ENCODE results near the gene MMP3. TPM values are rescaled to one million over a fixed set of nuclear protein-coding genes. Genes with fewer than 3 reads are reported as not detected.

MMP3 gene
- total RNA-seq, 1 donor from 2014 or later: not detected

DNA sequence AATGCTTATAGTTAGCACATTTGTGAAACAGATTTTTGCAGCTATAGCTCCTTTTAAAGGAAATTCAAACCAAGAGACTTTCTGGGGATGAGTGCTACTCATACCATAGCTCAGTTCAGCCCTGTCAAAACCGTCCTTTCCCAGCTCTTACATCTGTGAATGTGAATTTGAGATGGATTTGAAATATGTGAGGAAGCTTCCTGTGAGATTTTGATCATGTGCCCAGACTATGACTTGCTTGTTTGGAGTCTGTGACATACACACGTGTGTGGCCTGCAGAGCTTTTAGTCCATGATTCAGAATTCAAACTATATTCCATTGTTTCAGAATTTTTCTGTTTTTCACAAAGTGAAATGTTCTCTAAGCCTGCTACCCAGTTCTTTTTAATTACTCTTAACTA is 41.1 kb downstream of the MMP3 start:
- peaks cover 10% of the 10 kb centered on the region for H3K4me1 Mint-ChIP-seq (ENCODE audit: unreplicated experiment)
- H3K27ac Mint-ChIP-seq (ENCODE audit: unreplicated experiment): no peak overlapping the region
- no peak overlapping the region for H3K4me3 Mint-ChIP-seq (ENCODE audit: unreplicated experiment)
- no peak for DNase-seq (ENCODE audit: low spot score)
- H3K27me3 Mint-ChIP-seq (ENCODE audit: unreplicated experiment): peaks cover 4% of the 10 kb centered on the region
- TF ChIP-seq, protein P1, sequence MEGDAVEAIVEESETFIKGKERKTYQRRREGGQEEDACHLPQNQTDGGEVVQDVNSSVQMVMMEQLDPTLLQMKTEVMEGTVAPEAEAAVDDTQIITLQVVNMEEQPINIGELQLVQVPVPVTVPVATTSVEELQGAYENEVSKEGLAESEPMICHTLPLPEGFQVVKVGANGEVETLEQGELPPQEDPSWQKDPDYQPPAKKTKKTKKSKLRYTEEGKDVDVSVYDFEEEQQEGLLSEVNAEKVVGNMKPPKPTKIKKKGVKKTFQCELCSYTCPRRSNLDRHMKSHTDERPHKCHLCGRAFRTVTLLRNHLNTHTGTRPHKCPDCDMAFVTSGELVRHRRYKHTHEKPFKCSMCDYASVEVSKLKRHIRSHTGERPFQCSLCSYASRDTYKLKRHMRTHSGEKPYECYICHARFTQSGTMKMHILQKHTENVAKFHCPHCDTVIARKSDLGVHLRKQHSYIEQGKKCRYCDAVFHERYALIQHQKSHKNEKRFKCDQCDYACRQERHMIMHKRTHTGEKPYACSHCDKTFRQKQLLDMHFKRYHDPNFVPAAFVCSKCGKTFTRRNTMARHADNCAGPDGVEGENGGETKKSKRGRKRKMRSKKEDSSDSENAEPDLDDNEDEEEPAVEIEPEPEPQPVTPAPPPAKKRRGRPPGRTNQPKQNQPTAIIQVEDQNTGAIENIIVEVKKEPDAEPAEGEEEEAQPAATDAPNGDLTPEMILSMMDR (IDR thresholded peaks at IDR 0.05; ENCODE audit: unreplicated experiment): no peak
- H3K36me3 Mint-ChIP-seq (ENCODE audit: low read depth, unreplicated experiment): no peaks in the 10 kb centered on the region
- no peaks in the 10 kb centered on the region for H3K9me3 Mint-ChIP-seq (ENCODE audit: unreplicated experiment)

DNA sequence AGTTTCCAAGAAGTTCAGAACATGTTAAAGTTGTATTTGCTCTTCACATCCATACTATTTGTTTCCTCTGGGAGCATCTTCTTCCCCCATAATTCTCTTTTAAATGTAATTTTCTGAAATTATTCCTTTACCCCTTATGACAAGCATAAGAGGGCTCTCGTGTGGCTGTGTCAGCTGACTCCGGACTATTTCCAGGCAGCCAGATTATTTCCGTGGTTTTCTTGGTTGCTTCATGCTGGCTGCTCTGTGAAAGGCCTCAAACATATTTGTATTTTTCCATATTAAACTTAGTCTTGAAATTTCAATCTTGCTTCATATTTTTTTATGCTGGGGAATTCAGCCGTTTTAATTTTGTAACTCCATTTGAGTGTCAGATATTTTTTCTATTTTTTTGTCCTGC is 42.6 kb downstream of the MMP3 start:
- Mint-ChIP-seq H3K36me3 (ENCODE audit: low read depth, unreplicated experiment) (no peaks in the 10 kb centered on the region), H3K9me3 (ENCODE audit: unreplicated experiment) (no peaks in the 10 kb centered on the region), H3K27me3 (ENCODE audit: unreplicated experiment) (peaks cover 2% of the 10 kb centered on the region), H3K27ac (ENCODE audit: unreplicated experiment) (no peak overlapping the region), H3K4me1 (ENCODE audit: unreplicated experiment) (peaks cover 10% of the 10 kb centered on the region), H3K4me3 (ENCODE audit: unreplicated experiment) (no peak overlapping the region)
- TF ChIP-seq, protein P1 (IDR thresholded peaks at IDR 0.05; ENCODE audit: unreplicated experiment): no peak
- no peak for DNase-seq (ENCODE audit: low spot score)

GRCh38 chr11:102799681-102800340 is 43.6 kb downstream of the MMP3 start:
- TF ChIP-seq, protein P1 (IDR thresholded peaks at IDR 0.05; ENCODE audit: unreplicated experiment): no peak
- Mint-ChIP-seq H3K27ac (ENCODE audit: unreplicated experiment) (peak overlapping the region; percentile 52), H3K9me3 (ENCODE audit: unreplicated experiment) (no peaks in the 10 kb centered on the region), H3K4me1 (ENCODE audit: unreplicated experiment) (peaks cover 10% of the 10 kb centered on the region), H3K36me3 (ENCODE audit: low read depth, unreplicated experiment) (no peaks in the 10 kb centered on the region), H3K4me3 (ENCODE audit: unreplicated experiment) (no peak overlapping the region), H3K27me3 (ENCODE audit: unreplicated experiment) (peaks cover 2% of the 10 kb centered on the region)
- DNase-seq (ENCODE audit: low spot score): no peak

DNA sequence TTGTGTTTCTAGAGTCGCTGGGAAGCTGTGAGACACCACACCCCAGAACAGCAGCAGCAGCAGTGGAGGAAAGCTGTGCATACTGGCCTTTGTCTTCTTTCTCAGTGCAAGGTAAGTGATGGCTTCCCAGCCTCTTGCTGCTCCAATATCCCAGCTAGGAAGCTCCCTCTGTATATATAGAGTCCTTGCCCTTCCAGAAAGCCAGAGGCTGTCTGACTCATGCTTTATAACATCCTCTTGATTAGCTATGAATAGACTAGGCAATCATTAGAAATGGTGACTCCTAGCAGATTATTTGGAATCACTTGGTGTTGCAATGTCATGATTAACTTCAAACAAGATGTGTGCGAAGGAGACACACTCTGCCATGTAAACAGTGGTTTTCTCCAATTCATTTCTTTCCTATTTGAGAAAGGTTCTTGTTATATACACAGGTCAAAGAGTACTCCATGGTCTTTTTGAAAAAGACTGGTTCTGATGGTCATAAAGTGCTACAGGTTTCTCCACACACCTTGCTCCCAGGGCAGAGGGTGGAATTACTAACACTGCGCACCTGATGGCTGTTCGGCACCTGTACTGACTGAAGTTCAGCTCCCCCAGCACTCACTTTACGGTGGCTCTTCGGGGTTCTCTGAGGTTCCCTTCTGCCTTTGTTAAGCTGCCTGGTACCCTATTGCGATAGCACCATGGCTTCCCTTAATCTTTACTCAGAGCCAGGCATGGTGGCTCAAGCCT is 45.2 kb downstream of the MMP3 start, which contains the start of gene MMP1:
Gene MMP1 (minus strand): TSS at position 149 of the 735 bp plus-strand sequence. CDS start 68 bp downstream, at position 81.
- Mint-ChIP-seq H3K27ac (ENCODE audit: unreplicated experiment) (no peak within 1 kb of the TSS), H3K36me3 (ENCODE audit: low read depth, unreplicated experiment) (no peaks in the 10 kb centered on the region), H3K4me3 (ENCODE audit: unreplicated experiment) (no peak within 1 kb of the TSS), H3K9me3 (ENCODE audit: unreplicated experiment) (no peaks in the 10 kb centered on the region), H3K4me1 (ENCODE audit: unreplicated experiment) (peaks cover 10% of the 10 kb centered on the region), H3K27me3 (ENCODE audit: unreplicated experiment) (peaks cover 2% of the 10 kb centered on the region)
- DNase-seq (ENCODE audit: low spot score): no peak
- TF ChIP-seq, protein P1 (IDR thresholded peaks at IDR 0.05; ENCODE audit: unreplicated experiment): no peak

DNA sequence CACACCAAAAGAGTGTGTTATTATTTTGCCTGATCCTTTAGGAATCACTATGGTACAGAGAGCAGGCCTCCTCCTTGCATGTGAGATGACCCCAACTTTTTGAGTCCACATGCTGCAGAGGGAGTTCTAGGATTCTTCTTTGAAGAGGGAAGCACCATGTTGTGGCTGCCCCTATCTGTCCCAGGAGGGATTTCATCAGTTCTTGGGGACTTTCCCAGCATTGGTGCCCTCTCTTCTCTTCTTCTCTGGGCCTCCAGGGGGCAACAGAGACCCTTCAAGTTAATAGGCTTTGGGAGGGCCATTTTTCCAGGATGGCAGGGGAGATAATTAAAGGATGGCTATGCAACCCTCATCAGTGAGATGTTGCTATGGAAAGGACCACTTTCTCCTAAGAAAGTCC is 49.0 kb downstream of the MMP3 start:
- Mint-ChIP-seq H3K27ac (ENCODE audit: unreplicated experiment) (no peak overlapping the region), H3K27me3 (ENCODE audit: unreplicated experiment) (no peaks in the 10 kb centered on the region), H3K4me3 (ENCODE audit: unreplicated experiment) (no peak overlapping the region), H3K36me3 (ENCODE audit: low read depth, unreplicated experiment) (no peaks in the 10 kb centered on the region), H3K4me1 (ENCODE audit: unreplicated experiment) (peaks cover 2% of the 10 kb centered on the region), H3K9me3 (ENCODE audit: unreplicated experiment) (no peaks in the 10 kb centered on the region)
- TF ChIP-seq, protein P1 (IDR thresholded peaks at IDR 0.05; ENCODE audit: unreplicated experiment): peak; percentile 39
- DNase-seq (ENCODE audit: low spot score): peak; percentile 51

Measured in endothelial cell (in vitro differentiated cells).